HEK293T (cell line): ENCODE measurements around the gene C2orf76.

ENCODE experiments used
- FOXK2 ChIP-seq: fragments of 450-650 bp; IDR thresholded peaks from 2 replicates; pipeline ENCODE4 v1.6.1; 2016; ENCODE audit warnings: mild to moderate bottlenecking
- FOXM1 ChIP-seq: fragments of 450-650 bp; IDR thresholded peaks from 2 replicates; pipeline ENCODE4 v1.6.1; 2017; ENCODE audit warnings: mild to moderate bottlenecking, borderline replicate concordance

- TF ChIP-seq FOXK2 (no peak), FOXM1 (no peak)
Observed at GRCh38 chr2:119402106-119402505, 35.5 kb upstream of the C2orf76 start.
